Germinal center (tissue), 1 donor: ENCODE results near the gene NBPF1.
"Not testable (repeated sequence)": the region's sequence is repeated elsewhere in the genome, so short reads cannot be mapped to it uniquely, and the experiment has no call there.

ENCODE experiments used
- DNase-seq: peaks from one replicate; pipeline ENCODE4 v3.0.0; 2012; ENCODE audit warnings: mixed read lengths, low spot score

The NBPF1 gene

DNA sequence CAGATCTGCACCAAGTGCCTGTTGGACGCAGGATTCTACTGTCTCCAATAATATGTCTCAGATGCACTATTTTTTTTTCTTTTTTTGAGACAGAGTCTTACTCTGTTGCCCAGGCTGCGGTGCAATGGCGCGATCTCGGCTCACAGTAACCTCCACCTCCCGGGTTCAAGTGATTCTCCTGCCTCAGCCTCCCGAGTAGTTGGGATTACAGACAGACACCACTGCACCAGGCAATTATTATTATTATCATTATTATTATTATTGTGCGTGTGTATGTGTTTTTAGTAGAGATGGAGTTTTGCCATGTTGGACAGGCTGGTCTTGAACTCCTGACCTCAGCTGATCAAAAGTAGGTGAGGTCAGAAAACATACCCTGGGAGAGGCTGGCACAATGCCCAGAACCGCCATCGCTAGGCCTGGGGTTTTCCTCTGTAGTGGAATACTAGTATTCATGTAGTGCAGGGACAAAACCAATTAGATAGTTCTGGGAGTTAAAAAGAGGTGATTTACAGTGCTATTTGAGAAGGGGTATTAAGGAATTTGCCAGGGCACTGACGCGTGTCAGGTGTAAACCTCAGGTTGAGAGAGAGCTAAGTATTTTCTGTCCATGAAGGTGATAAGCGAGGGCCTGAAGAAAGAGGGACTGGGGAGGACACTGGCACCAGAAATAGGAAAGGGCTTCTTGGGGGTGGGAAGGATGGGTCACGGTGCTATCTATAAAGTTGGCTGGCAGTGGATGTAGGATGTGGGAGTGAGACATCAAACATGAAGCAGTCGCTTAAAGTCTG lies 100.5 kb downstream of the NBPF1 start:
- DNase-seq = not testable (repeated sequence)
